ENCODE data around the gene SDF4.

- TF ChIP-seq CTCF (conservative IDR thresholded peaks at IDR 0.05 in 1 of 2, IDR thresholded peaks at IDR 0.05 in 1 of 2; ENCODE audit: low read depth in 1 of 2, low read length in 2 of 2) (no peak), EZH2 (IDR thresholded peaks at IDR 0.05; ENCODE audit: low read length, missing control alignments) (no peak)
These were observed 51.6 kb downstream of the SDF4 start for GRCh38 chr1:1179983-1180861.

All from fibroblast of lung (primary cell).